ENCODE data around the gene MYL10.
"Not testable (repeated sequence)": the region's sequence is repeated elsewhere in the genome, so short reads cannot be mapped to it uniquely, and the experiment has no call there.

MYL10 gene

DNA sequence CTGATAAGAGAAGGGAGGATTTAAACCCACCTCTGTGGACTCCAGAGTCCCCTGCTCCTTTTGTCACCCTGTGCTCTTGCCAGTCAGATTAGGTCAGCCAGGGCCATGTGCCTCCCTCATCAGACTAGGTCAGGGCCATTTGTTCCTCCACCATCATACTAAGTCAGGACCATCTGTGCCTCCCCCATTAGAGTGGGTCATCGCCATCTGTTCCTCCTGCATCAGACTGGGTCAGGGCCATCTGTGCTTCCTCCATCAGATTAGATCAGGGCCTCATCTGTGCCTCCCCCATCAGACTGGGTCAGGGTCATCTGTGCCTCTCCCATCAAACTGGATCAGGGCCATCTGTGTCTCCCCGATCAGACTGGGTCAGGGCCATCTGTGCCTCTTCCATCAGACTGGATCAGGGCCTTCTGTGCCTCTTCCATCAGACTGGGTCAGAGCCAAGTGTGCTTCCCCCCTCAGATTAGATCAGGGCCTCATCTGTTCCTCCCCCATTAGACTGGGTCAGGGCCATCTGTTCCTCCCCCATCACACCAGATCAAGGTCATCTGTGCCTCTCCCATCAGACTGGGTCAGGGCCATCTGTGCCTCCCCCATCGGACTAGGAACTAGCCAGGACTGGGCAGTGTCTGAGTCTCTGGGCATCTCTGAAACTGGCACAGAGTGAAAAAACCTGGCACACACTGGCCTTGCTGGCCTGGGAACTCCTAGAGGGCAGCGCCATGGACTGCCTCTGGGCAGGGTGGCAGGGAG is 11.5 kb downstream of the MYL10 start:
- no peak for DNase-seq

DNA sequence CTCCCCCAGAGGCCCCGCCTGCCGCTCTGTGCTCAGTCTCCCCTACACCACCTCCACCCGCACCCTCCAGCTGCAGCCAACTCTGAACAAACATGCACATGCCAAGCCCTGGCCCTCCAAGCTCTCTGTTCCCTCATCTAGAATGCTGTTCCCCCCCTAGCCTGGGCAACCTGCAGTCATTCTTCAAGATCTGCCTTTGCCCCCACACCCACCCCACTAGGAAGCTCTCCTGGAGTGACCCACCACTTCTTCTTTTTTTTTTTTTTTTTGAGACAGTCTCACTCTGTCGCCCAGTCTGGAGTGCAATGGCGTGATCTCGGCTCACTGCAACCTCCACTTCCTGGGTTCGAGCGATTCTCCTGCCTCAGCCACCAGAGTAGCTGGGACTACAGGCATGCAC is 13.7 kb downstream of the MYL10 start:
- DNase-seq = no peak

DNA sequence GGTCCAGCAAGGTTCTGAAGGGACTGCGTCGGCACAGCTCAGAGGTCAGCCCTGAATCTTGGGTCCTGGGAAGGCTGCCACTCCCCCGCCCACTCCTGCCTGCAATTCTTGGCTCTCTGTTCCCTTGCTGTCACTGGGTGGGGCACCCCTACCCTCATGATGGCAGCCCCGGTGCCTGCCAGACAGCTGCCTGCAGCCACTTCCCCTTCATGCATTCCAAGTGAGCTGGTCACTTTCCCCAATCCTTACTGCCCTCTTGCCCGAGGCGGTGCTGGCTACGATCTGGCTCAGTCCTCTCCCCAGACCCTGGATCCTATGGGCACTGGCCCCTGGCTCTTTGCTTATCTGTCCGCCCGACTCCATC is 14.2 kb downstream of the MYL10 start:
- no peak for DNase-seq

DNA sequence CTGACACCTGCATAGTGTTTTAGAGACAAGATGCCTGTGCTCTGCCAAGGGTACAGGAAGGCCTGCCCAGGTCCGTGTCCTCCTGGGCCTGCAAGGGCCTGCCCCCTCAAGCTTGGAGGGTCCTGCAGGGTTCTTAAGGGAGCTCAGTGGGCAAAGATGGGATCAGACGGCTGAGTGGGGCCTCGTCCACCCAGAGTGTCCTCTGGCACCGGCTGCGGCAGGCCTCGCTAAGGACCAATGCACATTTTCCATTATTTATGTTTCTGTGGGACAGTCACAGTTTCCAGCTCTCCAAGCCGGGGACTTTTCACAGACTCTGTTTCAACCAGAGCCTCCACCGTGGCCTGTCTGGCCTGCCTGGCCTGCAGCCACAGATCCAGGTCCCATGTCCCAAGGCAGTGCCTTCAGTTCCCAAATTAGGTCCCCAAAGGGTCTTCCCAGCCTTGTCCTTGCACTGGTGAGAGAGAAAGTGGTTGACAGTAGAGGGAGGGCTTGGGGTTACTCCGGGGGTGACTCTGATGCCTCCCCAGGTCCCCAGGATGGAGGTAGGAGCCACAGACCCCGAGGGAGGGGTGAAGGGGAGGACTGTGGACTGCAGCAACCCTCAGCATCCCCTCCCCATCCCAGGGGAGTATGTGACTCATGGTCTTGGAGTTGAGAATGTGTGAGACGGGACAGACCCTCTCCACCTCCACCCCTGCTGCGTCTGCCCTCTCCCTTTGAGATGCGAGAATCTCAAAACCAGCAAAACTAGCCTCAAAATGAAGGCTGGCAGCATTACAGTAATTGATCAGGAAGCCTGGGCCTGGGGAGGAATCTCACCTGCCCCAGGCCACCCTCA is 14.8 kb downstream of the MYL10 start:
- DNase-seq = no peak

DNA sequence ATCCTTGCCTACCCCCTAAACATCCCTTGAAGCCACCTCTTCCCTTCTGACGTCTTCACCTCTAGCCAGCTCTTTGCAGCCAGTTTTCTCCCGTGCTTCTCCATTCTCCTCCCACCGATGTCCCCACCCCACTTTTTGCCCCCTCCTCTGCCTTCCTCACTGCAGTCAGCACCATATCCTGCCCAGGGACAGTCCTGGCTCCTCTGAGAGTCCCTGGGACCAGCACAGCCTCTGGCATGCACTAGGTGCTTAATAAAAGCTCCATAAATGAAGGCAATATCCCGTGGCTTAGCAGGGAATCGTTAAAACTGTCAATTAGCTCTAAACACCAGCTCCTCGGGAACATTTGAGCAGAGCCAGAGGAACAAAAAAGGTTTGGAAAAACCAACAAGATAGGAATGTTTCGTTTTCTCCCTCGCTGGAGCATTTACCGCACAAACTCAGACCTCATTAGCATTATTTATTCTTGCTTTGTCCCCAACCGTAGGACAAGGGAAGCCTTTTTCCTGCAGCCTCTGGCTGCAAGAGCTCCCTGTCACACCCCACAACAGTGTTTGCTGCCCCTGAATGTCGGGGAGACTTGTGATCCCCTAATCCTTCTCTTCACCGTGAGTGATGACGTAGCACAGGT is 16.1 kb downstream of the MYL10 start:
- DNase-seq = no peak

DNA sequence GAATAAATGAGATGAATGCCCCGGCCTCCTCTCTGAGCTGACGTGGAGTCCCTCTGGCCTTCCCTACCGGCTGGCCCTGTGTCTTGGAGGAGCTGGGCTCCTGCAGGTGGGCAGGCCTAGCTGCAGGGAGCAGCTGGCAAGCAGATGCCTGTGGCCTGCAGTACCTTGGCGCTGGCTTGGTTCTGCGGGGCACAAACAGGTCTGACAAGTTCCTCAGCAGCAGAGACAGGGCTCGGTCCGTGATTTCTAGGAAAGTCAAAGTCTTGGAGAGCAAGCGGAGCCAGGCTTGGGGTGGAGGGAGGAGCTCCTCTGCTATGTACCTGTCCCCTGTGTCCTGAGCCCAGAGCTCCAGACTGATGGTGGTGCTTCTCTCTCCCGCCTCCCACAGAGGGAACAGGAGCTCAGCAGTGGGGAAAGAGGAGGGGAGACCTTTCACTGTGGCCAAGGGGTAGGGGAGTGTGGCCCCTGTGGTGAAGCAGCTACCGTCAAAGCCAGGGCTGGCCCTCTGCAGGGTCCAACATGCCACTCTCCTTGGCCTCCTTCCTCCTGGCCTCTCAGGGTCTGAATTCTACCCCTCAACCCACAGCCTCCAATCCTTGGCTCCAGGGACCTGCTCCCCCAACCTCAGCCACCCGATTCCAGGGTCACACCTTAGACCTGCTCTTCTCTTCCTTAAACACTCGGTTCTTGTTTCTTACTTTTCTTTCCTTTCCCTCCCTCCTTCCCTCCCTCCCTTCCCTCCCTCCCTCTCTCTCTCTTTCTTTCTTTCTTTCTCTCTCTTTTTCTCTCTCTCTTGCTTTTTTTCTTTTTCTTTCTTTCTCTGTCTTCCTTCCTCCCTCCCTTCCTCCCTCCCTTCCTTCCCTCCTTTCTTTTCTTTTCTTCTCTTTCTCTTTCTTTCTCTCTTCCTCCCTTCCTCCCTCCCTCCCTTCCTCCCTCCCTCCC is 20.1 kb downstream of the MYL10 start:
- no peak for DNase-seq

DNA sequence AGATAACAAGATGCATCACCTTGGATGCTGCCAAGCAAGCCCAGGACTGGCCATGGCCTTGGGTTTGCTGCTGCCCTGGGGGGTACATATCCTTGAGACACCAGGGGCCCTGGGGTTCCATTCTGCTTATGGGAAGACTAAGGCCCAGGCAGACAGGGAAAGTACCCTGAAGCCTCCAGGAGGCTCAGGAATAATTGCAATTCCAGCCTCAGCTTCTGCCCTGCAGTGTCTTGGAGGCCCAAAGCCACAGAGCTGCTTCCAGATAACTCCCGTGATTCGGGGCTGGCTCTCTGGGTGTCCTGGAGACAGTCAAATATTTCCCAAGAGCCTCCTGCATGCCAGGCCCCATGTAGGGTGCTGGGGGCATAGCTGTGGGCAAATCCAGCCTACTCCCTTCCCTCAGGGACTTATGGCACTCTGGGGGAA is 22.6 kb downstream of the MYL10 start:
- DNase-seq = no peak

DNA sequence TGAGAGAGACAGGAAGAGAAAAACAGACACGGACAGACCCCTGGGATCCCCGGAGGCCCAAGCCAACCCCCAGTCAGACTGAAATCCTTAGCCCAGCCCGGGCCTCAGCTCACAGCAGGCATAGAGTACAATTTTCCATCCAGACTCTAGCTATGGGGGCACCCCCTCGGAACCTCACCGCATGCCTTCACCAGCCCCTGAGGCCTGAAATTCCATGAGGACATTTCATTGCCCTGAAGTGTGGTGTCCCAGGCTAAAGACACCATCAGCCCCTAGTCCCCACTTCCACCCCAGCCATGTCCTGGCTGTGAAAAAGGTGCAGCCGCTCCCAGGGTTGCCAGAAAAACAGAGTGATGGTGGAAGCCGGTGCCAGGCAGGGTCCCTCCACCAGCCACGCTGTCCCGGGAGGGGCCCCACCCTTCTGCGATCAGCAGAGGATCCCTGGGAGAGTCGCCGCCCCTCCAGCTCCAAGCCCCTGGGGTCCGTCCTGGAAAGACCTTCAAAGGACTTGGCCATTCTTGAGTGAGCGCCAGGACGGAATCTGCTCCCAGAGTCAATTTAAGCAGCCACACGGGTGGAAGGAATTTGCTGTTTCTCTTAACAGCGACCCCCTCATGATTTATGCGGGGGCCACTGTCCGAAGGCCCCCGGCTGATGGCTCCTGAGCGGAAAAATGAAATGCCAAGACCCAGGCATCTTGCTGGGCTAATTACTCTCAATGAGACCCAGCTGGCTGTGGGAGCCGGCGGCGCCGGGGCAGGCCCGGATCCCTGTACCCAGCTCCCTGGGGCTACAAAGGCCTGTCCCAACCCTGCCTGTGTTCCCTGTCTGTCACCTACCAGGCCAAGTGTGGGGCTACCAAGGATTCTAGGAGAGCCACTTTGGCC is 23.2 kb downstream of the MYL10 start:
- DNase-seq = no peak

DNA sequence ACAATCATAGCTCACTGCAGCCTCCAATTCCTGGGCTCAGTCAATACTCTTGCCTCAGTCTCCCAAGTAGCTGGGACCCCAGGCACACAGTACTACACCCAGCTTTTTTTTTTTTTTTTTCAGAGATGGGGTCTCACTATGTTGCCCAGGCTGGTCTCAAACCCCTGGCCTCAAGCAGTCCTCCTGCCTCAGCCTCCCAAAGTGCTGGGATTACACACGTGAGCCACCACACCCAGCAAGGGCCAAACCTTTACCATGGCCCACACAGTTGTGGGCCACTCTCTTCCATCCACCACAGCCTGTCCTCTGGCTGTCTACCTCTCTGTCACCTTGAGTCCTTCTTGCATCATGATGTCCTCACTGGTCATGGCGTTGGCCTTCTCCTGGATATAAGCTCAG is 24.2 kb downstream of the MYL10 start:
- DNase-seq = not testable (repeated sequence)

DNA sequence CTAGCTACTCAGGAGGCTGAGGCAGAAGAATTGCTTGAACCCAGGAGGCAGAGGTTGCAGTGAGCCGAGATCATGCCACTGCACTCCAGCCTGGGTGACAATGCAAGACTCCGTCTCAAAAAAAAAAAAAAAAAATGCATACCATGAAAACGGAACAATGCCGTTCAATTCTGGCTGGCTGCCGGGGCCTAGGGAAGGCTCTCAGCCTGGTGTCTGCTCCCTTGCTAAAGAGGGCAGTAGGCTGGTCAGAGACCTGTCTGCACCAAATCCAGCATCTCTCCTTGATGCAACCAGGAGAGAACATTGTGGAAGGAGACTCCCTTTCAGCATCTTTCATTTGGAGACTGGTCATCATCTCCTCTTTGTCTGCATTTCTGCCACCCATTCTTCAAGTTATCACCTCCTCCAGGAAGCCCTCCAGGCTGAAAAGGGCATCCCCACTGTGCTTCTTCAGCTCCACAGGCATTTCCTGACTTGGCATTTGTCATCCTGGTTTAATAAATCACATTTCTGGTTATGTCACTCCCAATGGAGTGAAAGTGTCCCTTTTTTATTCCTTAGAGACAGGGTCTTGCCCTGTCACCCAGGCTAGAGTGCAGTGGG is 24.7 kb downstream of the MYL10 start:
- DNase-seq = no peak

DNA sequence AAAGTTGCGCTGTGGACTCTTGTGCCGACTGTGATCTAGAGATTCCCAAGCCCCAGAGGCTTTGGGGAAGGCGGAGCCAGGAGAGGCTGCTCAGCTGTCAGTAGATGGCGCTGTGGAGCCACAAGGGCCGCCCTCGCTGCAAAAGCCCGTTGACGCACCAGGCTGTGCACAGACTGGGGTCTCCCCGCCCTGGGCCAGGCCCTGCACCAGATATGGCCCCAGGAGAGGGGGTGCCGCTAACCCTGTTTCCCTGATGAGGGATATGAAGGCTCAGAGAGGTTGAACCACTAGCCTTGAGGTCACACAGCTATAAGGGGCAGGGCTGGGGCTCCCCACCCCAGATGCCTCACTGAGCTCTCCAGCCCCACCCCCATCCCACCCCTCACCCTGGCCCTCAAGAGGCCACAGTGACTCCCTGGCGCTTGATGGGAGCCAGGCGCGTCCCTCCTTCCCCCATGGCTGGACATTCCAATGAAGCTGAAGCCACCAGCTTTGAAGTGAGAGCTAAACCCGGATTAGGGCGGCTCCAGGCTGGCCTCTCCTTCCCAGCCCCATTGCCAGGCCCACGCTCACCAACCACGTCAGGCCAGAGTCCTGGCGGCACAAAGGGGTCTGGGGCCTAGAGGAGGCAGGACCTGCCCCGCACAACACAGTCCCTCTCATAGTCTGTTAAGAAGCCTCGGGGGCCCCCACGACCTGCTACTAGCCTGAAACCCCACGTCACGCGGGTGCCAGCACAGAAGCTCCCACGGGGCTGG is 26.4 kb downstream of the MYL10 start:
- peak; percentile 51 for DNase-seq

DNA sequence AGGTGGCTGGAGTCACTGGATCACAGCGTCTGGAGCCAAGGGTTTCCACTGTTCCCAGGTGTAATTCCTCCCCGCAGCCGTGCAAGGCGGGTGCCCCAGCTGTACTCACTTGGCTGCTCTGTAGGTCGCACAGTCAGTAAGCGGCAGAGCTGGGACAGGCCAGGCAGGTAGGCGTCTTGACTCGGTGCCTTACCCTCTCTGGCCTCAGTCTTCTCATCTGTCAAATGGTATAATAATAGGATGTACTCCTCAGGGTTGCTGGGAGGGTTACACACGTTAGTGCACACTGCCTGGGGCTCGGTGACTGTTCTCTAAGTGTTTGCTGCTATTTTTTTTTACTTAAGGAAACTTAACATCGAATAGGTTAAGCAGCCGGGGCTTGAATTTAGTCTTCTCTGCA is 27.0 kb downstream of the MYL10 start:
- no peak for DNase-seq

DNA sequence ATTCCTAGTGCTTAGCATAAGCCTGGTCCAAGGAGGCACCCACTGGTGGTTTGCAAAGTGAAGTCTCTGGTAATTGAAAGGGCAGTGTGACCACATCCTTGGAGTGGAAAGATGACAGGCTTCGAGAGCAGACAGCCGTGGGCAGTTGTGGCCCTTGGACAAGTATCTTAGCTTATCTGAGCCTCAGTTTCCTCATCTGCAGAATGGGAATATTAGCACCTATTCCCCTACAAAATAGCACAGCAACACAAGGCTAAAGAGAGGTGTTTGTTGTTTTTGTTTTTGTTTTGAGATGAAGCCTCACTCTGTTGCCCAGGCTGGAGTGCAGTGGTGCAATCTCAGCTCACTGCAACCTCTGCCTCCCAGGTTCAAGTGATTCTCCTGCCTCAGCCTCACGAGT is 29.3 kb downstream of the MYL10 start:
- DNase-seq = no peak

DNA sequence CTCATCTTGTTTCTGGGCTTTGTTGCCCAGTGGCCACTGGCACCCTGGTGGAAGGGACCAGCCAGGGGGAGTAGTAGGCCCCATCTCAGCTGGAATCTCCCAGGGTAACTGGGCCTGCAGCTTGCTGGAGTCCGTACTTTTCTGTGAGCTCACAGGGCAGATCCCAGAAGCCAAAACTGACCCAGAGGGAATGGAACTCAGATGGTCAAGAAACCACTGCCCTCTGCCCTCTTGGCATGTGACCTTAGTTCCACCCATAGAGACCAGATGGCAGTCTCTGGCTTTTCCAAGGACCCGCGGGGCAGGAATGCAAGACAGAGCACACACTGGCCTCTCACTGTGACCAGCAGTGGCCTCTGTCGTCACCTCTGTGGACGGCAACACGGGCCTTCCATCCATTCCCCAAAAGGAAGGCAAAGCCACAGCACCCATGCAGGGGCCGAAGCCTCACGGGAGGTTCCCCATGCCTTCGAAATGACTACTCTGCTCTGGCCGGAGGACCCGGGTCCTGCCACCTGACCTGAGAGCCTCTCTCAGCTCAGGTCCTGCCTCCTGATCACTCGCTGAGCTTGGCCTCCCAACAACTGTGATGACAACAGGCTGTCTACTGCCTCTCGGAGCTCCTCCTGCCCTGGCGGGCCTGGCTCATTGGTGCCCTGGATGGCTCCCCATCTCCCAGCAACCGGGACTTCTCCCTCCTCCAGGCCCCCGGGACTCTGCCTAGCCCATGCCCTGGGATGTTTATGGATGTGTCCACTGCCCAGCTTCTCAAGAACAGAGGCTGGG is 29.9 kb downstream of the MYL10 start:
- no peak for DNase-seq

DNA sequence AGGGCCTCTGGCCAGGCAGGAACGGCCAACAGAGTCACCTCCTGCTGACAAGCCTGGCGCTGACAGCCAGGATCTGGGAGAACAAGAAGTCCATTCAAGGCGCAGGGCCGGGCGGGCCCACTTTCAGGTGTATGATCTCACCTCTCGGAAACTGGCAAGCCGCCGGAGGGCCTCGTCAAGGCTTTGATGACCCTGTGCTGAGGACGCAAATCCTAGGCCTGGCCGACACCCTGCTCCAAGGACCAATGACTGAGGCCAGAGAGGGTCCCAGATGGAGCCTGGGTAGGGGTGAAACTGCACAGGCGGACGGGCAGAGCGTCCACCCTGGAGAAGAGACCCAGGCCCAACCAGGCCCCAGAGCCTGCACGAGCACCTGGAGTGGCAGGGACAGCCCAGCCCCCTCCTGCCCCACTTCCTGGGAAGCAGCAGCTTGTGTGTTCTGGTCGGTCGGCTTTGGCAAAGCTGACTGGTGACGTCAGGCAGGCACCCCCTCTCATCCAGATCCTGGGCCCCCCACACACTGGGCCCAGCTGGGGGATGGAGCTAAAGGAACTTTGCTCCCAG is 30.6 kb downstream of the MYL10 start:
- no peak for DNase-seq

DNA sequence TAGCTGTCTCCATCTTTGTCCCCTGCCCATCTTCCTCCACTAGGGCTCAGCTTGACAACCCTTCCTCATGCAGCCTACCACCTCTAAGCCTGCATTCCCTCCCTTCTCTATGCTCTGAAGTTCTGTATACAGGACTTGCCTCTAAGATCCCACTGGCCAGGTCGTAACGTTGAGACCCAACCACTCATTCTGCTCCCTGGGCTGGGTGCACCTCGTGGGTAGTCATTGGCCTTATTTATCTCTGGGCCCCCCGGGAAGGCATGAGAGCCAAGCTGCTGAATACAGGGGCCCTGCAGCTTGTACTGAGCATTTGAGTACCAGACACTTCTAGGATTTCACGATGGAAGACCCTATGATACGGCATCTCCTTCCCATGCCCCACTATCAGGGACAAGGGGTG is 31.2 kb downstream of the MYL10 start:
- no peak for DNase-seq

DNA sequence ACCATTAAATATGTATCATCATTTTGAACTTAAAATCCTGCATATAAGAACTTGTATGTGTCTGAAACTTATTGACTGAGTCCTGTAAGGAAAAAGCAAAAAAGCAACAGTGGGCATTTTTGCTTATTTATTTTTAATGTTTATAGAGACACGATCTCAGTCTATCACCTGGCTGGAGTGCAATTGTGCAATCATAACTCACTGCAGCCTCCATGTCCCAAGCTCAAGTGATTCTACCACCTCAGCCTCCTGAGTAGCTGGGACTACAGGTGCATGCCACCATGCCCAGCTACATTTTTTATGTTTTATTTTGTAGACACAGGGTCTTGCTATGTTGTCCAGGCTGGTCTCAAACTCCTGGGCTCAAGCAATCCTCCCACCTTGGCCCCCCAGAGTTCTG is 32.2 kb downstream of the MYL10 start:
- no peak for DNase-seq

DNA sequence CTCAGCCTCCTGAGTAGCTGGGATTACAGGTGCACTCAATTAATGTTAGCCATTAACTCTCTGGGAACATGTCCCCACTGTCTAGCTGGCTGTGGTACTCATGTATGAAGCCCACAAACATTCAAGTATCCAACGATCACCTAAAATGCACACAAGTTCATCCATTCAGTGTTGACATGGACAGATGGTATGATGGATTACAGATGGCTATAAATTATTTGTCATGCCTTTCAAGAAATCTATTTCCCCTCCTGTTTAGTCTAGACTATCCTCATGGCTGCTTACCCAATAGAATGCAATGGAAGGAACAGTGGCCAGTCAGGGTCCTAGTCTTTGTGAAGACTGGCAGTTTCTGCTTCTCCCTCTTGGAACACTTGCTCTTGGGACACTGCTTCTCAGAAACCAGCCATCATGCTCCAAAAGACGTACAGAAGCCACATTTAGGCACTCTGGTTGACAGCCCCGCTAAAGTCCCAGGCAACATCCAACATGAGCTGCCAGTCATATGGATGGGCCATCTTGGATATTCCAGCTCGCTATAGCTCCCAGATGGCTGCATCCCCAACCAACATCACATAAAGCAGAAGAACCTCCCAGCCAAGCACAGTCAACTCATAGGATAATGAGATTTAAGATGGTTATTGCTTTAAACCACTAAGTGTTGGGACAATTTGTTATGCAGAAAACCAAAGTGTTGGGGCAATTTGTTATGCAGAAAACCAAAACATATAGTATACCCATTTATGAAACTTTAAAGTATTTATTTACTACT is 33.1 kb downstream of the MYL10 start:
- no peak for DNase-seq

DNA sequence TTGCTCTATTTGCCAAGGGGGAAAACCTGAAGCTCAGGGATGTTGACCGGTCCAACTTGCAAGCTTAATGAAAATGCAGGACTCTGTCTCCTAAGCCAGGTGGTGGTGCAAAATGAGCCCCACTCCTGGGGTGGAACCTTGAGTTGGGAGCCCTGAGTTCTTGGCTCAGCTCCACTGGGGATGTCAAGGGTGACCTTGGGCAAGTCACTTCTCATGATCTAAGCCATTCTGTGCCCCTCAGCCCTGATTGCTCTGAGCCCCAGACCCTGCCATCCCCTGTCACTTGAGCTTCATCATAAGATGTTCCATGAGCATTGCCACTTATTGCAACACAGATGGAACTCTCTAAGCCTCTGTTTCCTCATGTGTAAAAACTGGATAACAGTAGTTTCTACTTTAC is 33.9 kb downstream of the MYL10 start:
- no peak for DNase-seq

Measured in CD4-positive, alpha-beta T cell treated with Interferon gamma for 1 hour (primary cell).